Endodermal cell (in vitro differentiated cells): Measurements from ENCODE around the gene RARRES2. TPM values are rescaled to one million over a fixed set of nuclear protein-coding genes. Genes with fewer than 3 reads are reported as not detected.

ENCODE experiments used
- DNase-seq: peaks from one replicate; pipeline ENCODE4 v3.0.0-alpha.2; 2017
- H3K27ac ChIP-seq: 2 replicates; pipeline ENCODE4 v1.5.1; 2013; ENCODE audit warnings: mild to moderate bottlenecking, low read depth, low read length, moderate library complexity
- H3K27me3 ChIP-seq: 2 replicates; pipeline ENCODE4 v1.6.1; 2013; ENCODE audit warnings: mild to moderate bottlenecking, low read length, moderate library complexity; ENCODE audit not compliant: insufficient read depth, control insufficient read depth, poor library complexity, severe bottlenecking
- H3K36me3 ChIP-seq: 2 replicates; pipeline ENCODE4 v1.7.0; 2013; ENCODE audit warnings: mild to moderate bottlenecking, low read length, moderate library complexity; ENCODE audit not compliant: control insufficient read depth, insufficient read depth
- H3K4me1 ChIP-seq: one replicate; pipeline ENCODE4 v1.7.0; 2013; ENCODE audit warnings: low read length; ENCODE audit not compliant: control insufficient read depth, insufficient read depth
- H3K4me3 ChIP-seq: 2 replicates; pipeline ENCODE4 v1.5.1; 2013; ENCODE audit warnings: mild to moderate bottlenecking, low read length, moderate library complexity
- H3K9ac ChIP-seq: 2 replicates; pipeline ENCODE4 v1.6.1; 2013; ENCODE audit warnings: mild to moderate bottlenecking, low read length, moderate library complexity; ENCODE audit not compliant: poor library complexity, severe bottlenecking; ENCODE audit errors: extremely low read depth
- H3K9me3 ChIP-seq: 2 replicates; pipeline ENCODE4 v1.6.1; 2013; ENCODE audit warnings: mild to moderate bottlenecking, low read length, moderate library complexity; ENCODE audit not compliant: control insufficient read depth
- H3K27ac Mint-ChIP-seq: 2 replicates; pipeline ENCODE4 v1.8.0; 2020; ENCODE audit warnings: mixed read lengths
- H3K27me3 Mint-ChIP-seq: 2 replicates; pipeline ENCODE4 v1.8.0; 2021; ENCODE audit warnings: mild to moderate bottlenecking, mixed read lengths; ENCODE audit not compliant: insufficient read depth
- H3K36me3 Mint-ChIP-seq: 2 replicates; pipeline ENCODE4 v1.8.0; 2020; ENCODE audit warnings: low read depth, mixed read lengths
- H3K4me1 Mint-ChIP-seq: 2 replicates; pipeline ENCODE4 v1.8.0; 2020; ENCODE audit warnings: mixed read lengths
- H3K4me3 Mint-ChIP-seq: 2 replicates; pipeline ENCODE4 v1.8.0; 2020; ENCODE audit warnings: mild to moderate bottlenecking, moderate library complexity, mixed read lengths
- H3K9me3 Mint-ChIP-seq: 2 replicates; pipeline ENCODE4 v1.8.0; 2020; ENCODE audit warnings: mild to moderate bottlenecking, mixed read lengths
- CTCF ChIP-seq: fragments of 200-600 bp; sonication (generic); conservative IDR thresholded peaks from 2 replicates; pipeline ENCODE4 v1.5.0; 2021; ENCODE audit warnings: antibody characterized with exemption, mild to moderate bottlenecking
- WGBS, 2 experiments: methylation state at CpG; one replicate each; pipeline versions ENCODE4 v1.1.5 to v1.1.7; 2013; ENCODE audit warnings: missing lambda C conversion rate in 2 of 2, mixed read lengths in 1 of 2; ENCODE audit not compliant: insufficient coverage in 1 of 2, insufficient read length in 1 of 2; 5-methylcytosine and 5-hydroxymethylcytosine counted together
- total RNA-seq, 2 donors: library from RNA; stranded (reverse); fragmentation: NEBNext Ultra II Directional in 1 of 2; extraction: Animal tissue kit (Norgen Biotek cat#: 25700) in 1 of 2; gene quantifications; 2 replicates in 1 of 2; 3 replicates in 1 of 2; pipeline ENCODE4 v1.2.1, GENCODE V29; 2021

RARRES2 gene
- total RNA-seq, 2 donors from 2014 or later, result 32.2 to 48.2 TPM

GRCh38 chr7:150325110-150325611 lies 16.3 kb downstream of the RARRES2 start:
- H3K36me3 ChIP-seq, result peaks cover 32% of the 10 kb centered on the region
- Mint-ChIP-seq H3K4me1 (peaks cover 16% of the 10 kb centered on the region), H3K36me3 (peaks cover 39% of the 10 kb centered on the region), H3K27me3 (no peaks in the 10 kb centered on the region), H3K27ac (peak overlapping the region; percentile 37), H3K9me3 (no peaks in the 10 kb centered on the region), H3K4me3 (peak overlapping the region; percentile 74)
- no peak overlapping the region for H3K27ac ChIP-seq
- peak overlapping the region; percentile 87 for H3K4me3 ChIP-seq
- DNase-seq, result no peak
- H3K9ac ChIP-seq, result no peak overlapping the region
- no peaks in the 10 kb centered on the region for H3K9me3 ChIP-seq
- TF ChIP-seq CTCF, result no peak
- H3K27me3 ChIP-seq, result no peaks in the 10 kb centered on the region
- WGBS, 2 experiments, result 94 to 100% methylated on average over 4 to 10 of the region's 10 CpGs
- H3K4me1 ChIP-seq, result no peaks in the 10 kb centered on the region

GRCh38 chr7:150324373-150324961 lies 17.0 kb downstream of the RARRES2 start:
- no peak for DNase-seq
- Mint-ChIP-seq H3K27me3 (no peaks in the 10 kb centered on the region), H3K9me3 (no peaks in the 10 kb centered on the region), H3K27ac (peak overlapping the region; percentile 37), H3K4me3 (peak overlapping the region; percentile 74), H3K36me3 (peaks cover 39% of the 10 kb centered on the region), H3K4me1 (peaks cover 16% of the 10 kb centered on the region)
- Histone ChIP-seq H3K36me3 (peaks cover 32% of the 10 kb centered on the region), H3K27ac (no peak overlapping the region), H3K4me1 (no peaks in the 10 kb centered on the region), H3K4me3 (peak overlapping the region; percentile 87), H3K9ac (peak overlapping the region; percentile 63), H3K27me3 (no peaks in the 10 kb centered on the region), H3K9me3 (no peaks in the 10 kb centered on the region)
- TF ChIP-seq CTCF, result no peak
- WGBS, 2 experiments, result 53 to 60% methylated on average over 10 to 12 of the region's 12 CpGs

DNA sequence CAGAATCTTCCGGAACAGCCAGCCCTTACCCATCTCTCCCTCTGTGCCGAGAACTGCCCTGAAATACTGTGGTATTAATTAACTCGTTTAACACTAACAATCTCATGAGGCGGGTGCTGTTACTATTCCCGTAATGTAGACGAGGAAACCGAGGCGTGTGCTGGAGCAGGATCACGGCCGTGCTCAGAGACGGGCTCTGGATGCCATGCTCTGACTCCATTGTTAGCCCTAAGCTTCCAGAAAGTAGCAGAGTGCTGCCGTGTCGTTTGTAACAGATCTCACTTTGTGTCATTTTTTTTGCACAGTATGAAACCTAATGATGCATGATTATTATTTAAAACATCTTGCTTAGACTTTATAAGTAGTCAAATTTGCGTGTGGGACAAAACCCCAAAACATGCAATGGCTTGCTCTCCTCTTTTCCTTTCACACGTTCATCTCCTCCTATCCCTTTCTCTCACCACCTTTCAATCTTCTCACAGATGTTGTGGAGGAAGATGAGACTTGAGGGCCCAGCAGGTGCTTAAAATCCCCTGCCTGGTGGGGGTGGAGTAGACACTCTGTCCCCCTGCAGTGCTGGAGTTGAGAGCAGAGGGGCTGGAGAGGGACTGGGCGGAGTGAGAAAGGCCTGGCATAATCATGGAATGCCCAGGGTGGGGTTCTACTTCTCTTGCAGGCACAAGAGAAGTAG lies 17.6 kb downstream of the RARRES2 start:
- H3K36me3 ChIP-seq, result peaks cover 29% of the 10 kb centered on the region
- H3K27me3 Mint-ChIP-seq, result no peaks in the 10 kb centered on the region
- H3K4me3 ChIP-seq, result peak overlapping the region; percentile 87
- WGBS, 2 experiments, result 28 to 44% methylated on average over 12 to 16 of the region's 16 CpGs
- H3K9ac ChIP-seq, result peak overlapping the region; percentile 63
- H3K4me1 ChIP-seq, result no peaks in the 10 kb centered on the region
- no peak for DNase-seq
- H3K4me1 Mint-ChIP-seq, result peaks cover 14% of the 10 kb centered on the region
- H3K4me3 Mint-ChIP-seq, result peak overlapping the region; percentile 74
- no peaks in the 10 kb centered on the region for H3K9me3 Mint-ChIP-seq
- peaks cover 36% of the 10 kb centered on the region for H3K36me3 Mint-ChIP-seq
- H3K27me3 ChIP-seq, result no peaks in the 10 kb centered on the region
- H3K27ac ChIP-seq, result no peak overlapping the region
- TF ChIP-seq CTCF, result no peak
- no peaks in the 10 kb centered on the region for H3K9me3 ChIP-seq
- H3K27ac Mint-ChIP-seq, result peak overlapping the region; percentile 94
